ENCODE data around the gene CACTIN.

GRCh38 chr19:3656747-3657394 lies 30.3 kb upstream of the CACTIN start:
- TF ChIP-seq CTCF (IDR thresholded peaks at IDR 0.05) (no peak), EP300 (IDR thresholded peaks at IDR 0.05) (no peak)
